Breast epithelium (tissue), 4 donors: Measurements from ENCODE around the gene LGALS7. TPM values are rescaled to one million over a fixed set of nuclear protein-coding genes. Genes with fewer than 3 reads are reported as not detected.

ENCODE experiments used
- DNase-seq, 2 donors: peaks; one replicate each; pipeline ENCODE4 v3.0.0-alpha.2; 2019; ENCODE audit warnings: low spot score in 2 of 2
- H3K27ac ChIP-seq, 2 donors: fragments of 200-600 bp; sonication (generic) in 1 of 2; one replicate each; pipeline ENCODE4 v1.5.1; 2016 to 2019; ENCODE audit warnings: mild to moderate bottlenecking in 1 of 2
- H3K27me3 ChIP-seq, 2 donors: fragments of 200-600 bp; sonication (generic) in 1 of 2; one replicate each; pipeline versions ENCODE4 v1.5.1 to v1.6.0; 2017 to 2019; ENCODE audit warnings: control low read depth in 1 of 2, mild to moderate bottlenecking in 1 of 2
- H3K36me3 ChIP-seq: fragments of 200-600 bp; one replicate; pipeline ENCODE4 v1.5.1; 2019
- H3K4me1 ChIP-seq, 2 donors: fragments of 200-600 bp; sonication (generic); one replicate each; pipeline ENCODE4 v1.5.1; 2016 to 2019; ENCODE audit warnings: control low read depth in 1 of 2
- H3K4me3 ChIP-seq, 3 donors: fragments of 200-600 bp; sonication (generic); 1 replicate in 2 of 3; 2 replicates in 1 of 3; pipeline ENCODE4 v1.5.1; 2016 to 2019; ENCODE audit warnings: mild to moderate bottlenecking in 3 of 3, moderate library complexity in 2 of 3
- H3K9me3 ChIP-seq, 2 donors: fragments of 200-600 bp; sonication (generic) in 1 of 2; one replicate each; pipeline ENCODE4 v1.5.1; 2016 to 2019; ENCODE audit warnings: control low read depth in 1 of 2
- CTCF ChIP-seq, 3 donors: fragments of 450-650 bp; IDR thresholded peaks; one replicate each; pipeline ENCODE4 v1.5.1; 2016 to 2017; ENCODE audit warnings: antibody characterized with exemption in 3 of 3, mild to moderate bottlenecking in 3 of 3, moderate library complexity in 3 of 3
- POLR2A ChIP-seq: fragments of 450-650 bp; IDR thresholded peaks from one replicate; pipeline ENCODE4 v1.6.1; 2016; ENCODE audit warnings: antibody characterized with exemption, mild to moderate bottlenecking, moderate library complexity
- POLR2AphosphoS5 ChIP-seq, 3 donors: sonication (generic); formaldehyde crosslinking; IDR thresholded peaks; one replicate each; pipeline ENCODE4 v1.6.1; 2017; ENCODE audit warnings: antibody characterized with exemption in 3 of 3
- intact Hi-C: fragments of 100-400 bp; cut with DNase I; formaldehyde crosslinking; loops from one replicate; pipeline ENCODE4 v1.15.1; 2023; ENCODE audit warnings: low total_unique reads
- total RNA-seq, 3 donors: library from RNA; depleted of rRNA; stranded (reverse); fragments of >200 nt; gene quantifications; one replicate each; pipeline ENCODE4 v1.1.0, GENCODE V29; 2016

LGALS7 gene
- total RNA-seq, 3 donors from 2014 or later, result 1.5 TPM; not detected in 2

- Histone ChIP-seq H3K4me3 (peak overlapping the region in 2 of 3 donors; percentile 3 to 40), H3K27ac (peak overlapping the region; percentile 82 to 84), H3K4me1 (peaks cover 0 to 2% of the 10 kb centered on the region in 2 donors), H3K36me3 (no peaks in the 10 kb centered on the region), H3K27me3 (no peaks in the 10 kb centered on the region), H3K9me3 (no peaks in the 10 kb centered on the region)
- peak in 1 of 2 donors; percentile 42 for DNase-seq
- TF ChIP-seq POLR2AphosphoS5 (IDR thresholded peaks at IDR 0.05) (no peak), POLR2A (no peak), CTCF (IDR thresholded peaks at IDR 0.05) (no peak)
- intact Hi-C loops, result no loop called here
Observed at GRCh38 chr19:38734426-38735256, 38.7 kb downstream of the LGALS7 start.

- H3K27me3 ChIP-seq, result no peaks in the 10 kb centered on the region
- TF ChIP-seq POLR2A (no peak), POLR2AphosphoS5 (IDR thresholded peaks at IDR 0.05) (no peak), CTCF (IDR thresholded peaks at IDR 0.05) (no peak)
- H3K27ac ChIP-seq, result peak overlapping the region; percentile 82 to 84
- intact Hi-C loops, result no loop called here
- H3K4me1 ChIP-seq, result peaks cover 0 to 2% of the 10 kb centered on the region in 2 donors
- H3K4me3 ChIP-seq, result peak overlapping the region in 1 of 3 donors; percentile 40
- no peak for DNase-seq
- no peaks in the 10 kb centered on the region for H3K9me3 ChIP-seq
- H3K36me3 ChIP-seq, result no peaks in the 10 kb centered on the region
Observed at GRCh38 chr19:38734176-38734425, 39.2 kb downstream of the LGALS7 start.

- H3K27ac ChIP-seq, result peak overlapping the region; percentile 82 to 84
- H3K4me1 ChIP-seq, result peaks cover 0 to 2% of the 10 kb centered on the region in 2 donors
- peak in 1 of 2 donors; percentile 25 for DNase-seq
- H3K4me3 ChIP-seq, result no peak overlapping the region
- intact Hi-C loops, result no loop called here
- H3K9me3 ChIP-seq, result no peaks in the 10 kb centered on the region
- TF ChIP-seq CTCF (IDR thresholded peaks at IDR 0.05), result no peak
- TF ChIP-seq POLR2A, result no peak
- no peak for TF ChIP-seq POLR2AphosphoS5 (IDR thresholded peaks at IDR 0.05)
- H3K27me3 ChIP-seq, result no peaks in the 10 kb centered on the region
- H3K36me3 ChIP-seq, result no peaks in the 10 kb centered on the region
Observed at GRCh38 chr19:38733493-38734175, 39.7 kb downstream of the LGALS7 start.

DNA sequence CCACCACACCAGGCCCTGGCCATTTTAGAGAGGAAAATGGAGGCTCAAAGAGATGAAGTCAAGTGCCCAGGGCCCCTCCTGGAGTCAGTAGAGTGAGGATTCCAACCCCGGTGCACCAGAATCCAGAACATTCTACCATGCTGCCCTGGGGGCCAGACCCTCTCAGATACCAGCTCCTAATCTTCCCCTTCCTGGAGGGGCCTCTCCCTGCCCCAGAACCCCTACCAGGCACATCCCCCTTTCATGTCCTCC is 40.1 kb downstream of the LGALS7 start:
- no peaks in the 10 kb centered on the region for H3K9me3 ChIP-seq
- H3K36me3 ChIP-seq, result no peaks in the 10 kb centered on the region
- H3K4me1 ChIP-seq, result peaks cover 0 to 2% of the 10 kb centered on the region in 2 donors
- H3K27me3 ChIP-seq, result no peaks in the 10 kb centered on the region
- no peak for DNase-seq
- H3K4me3 ChIP-seq, result no peak overlapping the region
- intact Hi-C loops, result no loop called here
- peak overlapping the region; percentile 82 to 84 for H3K27ac ChIP-seq
- TF ChIP-seq POLR2A, result no peak
- TF ChIP-seq POLR2AphosphoS5 (IDR thresholded peaks at IDR 0.05), result no peak
- TF ChIP-seq CTCF (IDR thresholded peaks at IDR 0.05), result no peak

- H3K27ac ChIP-seq, result peak overlapping the region; percentile 62 to 82
- H3K4me3 ChIP-seq, result no peak overlapping the region
- TF ChIP-seq CTCF (IDR thresholded peaks at IDR 0.05), result no peak
- no peak for TF ChIP-seq POLR2AphosphoS5 (IDR thresholded peaks at IDR 0.05)
- TF ChIP-seq POLR2A, result no peak
- DNase-seq, result peak in 1 of 2 donors; percentile 49
- intact Hi-C loops, result no loop called here
- H3K27me3 ChIP-seq, result no peaks in the 10 kb centered on the region
- H3K36me3 ChIP-seq, result no peaks in the 10 kb centered on the region
- peaks cover 0 to 2% of the 10 kb centered on the region in 2 donors for H3K4me1 ChIP-seq
- H3K9me3 ChIP-seq, result no peaks in the 10 kb centered on the region
Observed at GRCh38 chr19:38731654-38732301, 41.5 kb downstream of the LGALS7 start.
